ENCODE measurements around the gene RSL1D1.
A peak's percentile ranks its signal among the peaks of the same experiment; 100 is the strongest.

GRCh38 chr16:11819798-11820197 lies 31.5 kb downstream of the RSL1D1 start:
- TF ChIP-seq ELF1 (tag; IDR thresholded peaks at IDR 0.05) = no peak
- peak; percentile 47; the same call in 1 of the 2 replicates for TF ChIP-seq PBX2 (CRISPR knock-in tag; IDR thresholded peaks at IDR 0.05; ENCODE audit: low read depth)
- TF ChIP-seq PBX2 (tag; conservative IDR thresholded peaks at IDR 0.05; ENCODE audit: low read depth) = peak; percentile 45; the same call in 1 of the 2 replicates
- no peak for TF ChIP-seq NR4A1 (CRISPR knock-in tag; IDR thresholded peaks at IDR 0.05)
- no peak for TF ChIP-seq NR4A1 (tag; IDR thresholded peaks at IDR 0.05)
- no peak for TF ChIP-seq NFE2 (IDR thresholded peaks at IDR 0.05; ENCODE audit: low read depth)
- no peak for TF ChIP-seq ZNF24 (IDR thresholded peaks at IDR 0.05)
- no peak for TF ChIP-seq NCOA1 (IDR thresholded peaks at IDR 0.05; ENCODE audit: low read depth)

Measured in K562 (cell line).